ENCODE results near the gene PRKCQ. TPM values are rescaled to one million over a fixed set of nuclear protein-coding genes. Genes with fewer than 3 reads are reported as not detected.

Gene PRKCQ
- total RNA-seq, 1 experiment from 2014 or later, result 9.8 TPM

DNA sequence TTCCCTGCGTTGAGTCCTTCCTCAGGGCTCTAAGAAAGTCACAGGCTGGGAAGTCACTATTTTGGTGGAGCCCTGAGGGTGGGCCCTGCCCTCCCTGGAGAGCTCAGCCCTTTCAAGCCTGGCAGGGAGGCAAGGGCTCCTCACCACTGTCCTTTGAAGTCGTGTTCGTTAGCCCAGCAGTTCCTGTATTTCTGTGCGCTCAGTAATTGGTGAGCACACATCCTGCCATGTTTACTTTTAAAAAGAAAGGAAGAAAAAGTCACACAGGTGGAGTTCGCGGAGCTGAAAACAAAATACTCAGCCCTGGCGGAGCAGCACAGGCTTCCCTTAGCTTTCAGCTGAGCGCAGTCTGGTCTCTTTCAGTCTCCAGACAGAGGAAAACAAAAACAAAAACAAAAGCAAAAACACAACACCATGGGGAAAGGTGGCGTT, 37.1 kb downstream of the PRKCQ start:
- in situ Hi-C loops (cut with HindIII; ENCODE audit: low pct_unique_long_range_greater_than_20kb, low sequenced_read_pairs), result no loop called here
- no peak for DNase-seq (ENCODE audit: low read depth)

DNA sequence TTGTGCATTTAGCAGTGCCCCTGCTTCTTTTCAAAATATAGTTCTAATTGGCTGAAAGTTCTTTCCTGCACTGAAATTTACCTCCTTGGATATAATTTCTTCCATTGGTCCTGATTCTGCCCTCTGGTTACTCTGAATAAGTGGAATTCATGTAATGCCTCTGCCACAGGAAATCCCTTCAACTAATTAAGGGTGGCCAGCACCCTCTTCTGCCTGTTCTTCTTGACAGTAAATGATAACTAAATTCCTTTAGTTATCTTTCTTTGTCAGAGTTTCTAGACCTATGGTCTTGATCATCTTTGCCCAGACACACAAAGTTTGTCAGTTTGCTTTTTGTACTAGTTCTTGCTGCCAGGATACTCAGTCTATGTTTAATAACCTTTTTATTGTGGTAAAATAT, 40.2 kb downstream of the PRKCQ start:
- no peak for DNase-seq (ENCODE audit: low read depth)
- in situ Hi-C loops (cut with HindIII; ENCODE audit: low pct_unique_long_range_greater_than_20kb, low sequenced_read_pairs), result no loop called here

DNA sequence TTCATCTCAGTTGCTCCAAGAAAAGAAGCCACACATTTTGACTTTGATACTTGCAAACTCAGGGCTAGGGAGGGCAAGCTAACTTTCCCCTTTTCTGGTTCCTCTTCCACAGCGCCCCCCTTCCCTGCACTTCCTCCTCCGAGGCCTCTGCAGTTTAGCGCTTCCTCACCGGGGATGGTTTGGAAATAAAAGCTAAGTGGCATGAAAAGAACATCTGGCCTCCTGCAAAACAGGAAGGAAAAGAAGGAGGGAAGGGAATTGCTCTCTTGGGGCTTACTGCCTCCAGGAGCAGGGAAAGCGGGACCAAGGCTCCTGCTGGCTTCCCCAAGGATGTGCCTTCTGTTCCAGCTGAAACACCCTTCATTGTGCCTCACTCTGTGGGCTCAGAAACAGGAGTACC, 42.3 kb downstream of the PRKCQ start:
- in situ Hi-C loops (cut with HindIII; ENCODE audit: low pct_unique_long_range_greater_than_20kb, low sequenced_read_pairs), result no loop called here
- no peak for DNase-seq (ENCODE audit: low read depth)

DNA sequence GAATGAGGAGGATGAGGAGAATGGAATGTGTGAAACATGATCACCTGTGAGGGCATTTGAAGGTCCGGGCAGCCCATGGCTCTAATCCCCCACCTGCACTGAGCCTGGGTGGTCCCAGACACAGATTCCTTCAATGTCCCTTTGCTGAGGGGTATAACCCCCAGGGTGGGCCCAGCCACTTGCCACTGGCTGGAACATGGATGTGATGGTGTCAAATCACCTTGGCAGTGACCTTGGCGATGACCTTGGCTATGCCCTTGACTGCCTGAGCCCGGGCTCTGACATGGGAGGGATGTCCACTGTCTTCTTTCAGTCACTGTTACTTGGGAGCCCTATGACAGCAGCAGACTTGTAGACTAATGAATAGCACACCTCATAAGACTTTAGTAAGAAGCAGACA, 44.0 kb downstream of the PRKCQ start:
- no peak for DNase-seq (ENCODE audit: low read depth)
- in situ Hi-C loops (cut with HindIII; ENCODE audit: low pct_unique_long_range_greater_than_20kb, low sequenced_read_pairs), result no loop called here

DNA sequence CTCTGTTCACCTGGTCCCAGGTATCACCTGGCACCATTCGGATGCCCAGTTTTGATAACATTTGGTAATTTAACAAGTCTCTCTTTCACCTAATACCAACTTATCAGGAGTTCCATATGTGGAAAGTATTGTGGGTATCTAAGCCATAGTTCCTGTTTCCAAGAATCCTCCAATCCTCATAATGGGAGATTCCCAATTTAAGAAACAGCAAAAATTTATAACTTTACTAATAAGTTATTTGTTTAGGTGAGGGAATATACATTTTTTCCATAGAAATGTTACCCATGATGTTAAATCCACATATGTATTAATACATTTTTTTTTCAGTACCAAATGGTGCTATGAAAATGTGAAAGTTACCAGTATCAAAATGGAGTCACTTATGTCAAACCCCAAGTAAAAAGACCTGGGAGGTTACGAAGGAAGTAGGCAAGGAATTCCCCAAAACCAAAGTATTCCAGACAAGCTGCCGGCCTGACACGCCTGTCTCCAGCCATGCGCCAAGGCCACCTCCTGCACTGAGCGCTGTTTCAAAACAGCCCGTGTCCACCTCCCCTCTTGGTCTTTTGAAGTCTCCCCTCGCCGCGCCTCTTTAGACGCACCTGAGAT, 44.8 kb downstream of the PRKCQ start:
- in situ Hi-C loops (cut with HindIII; ENCODE audit: low pct_unique_long_range_greater_than_20kb, low sequenced_read_pairs), result no loop called here

DNA sequence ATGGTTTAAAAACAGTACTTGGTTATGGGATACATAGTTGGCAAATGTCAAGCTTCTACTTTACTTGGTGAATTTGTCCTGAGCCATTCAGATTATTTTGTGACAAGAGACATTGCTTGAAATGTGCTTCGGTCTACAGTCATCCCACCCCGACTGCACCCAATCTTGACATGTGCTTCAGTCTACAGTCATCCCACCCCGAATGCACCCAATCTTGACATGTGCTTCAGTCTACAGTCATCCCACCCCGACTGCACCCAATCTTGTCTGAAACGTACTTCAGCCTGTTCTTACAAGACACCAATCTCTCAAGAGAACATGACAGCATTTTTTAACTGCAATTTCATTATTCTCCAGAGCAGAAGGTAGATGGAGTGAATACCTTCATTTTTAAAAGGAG, 47.8 kb downstream of the PRKCQ start:
- in situ Hi-C loops (cut with HindIII; ENCODE audit: low pct_unique_long_range_greater_than_20kb, low sequenced_read_pairs), result no loop called here
- DNase-seq (ENCODE audit: low read depth), result no peak

More for the DNA sequence above, 44.8 kb downstream of the PRKCQ start:
- DNase-seq (ENCODE audit: low read depth), result no peak

DNA sequence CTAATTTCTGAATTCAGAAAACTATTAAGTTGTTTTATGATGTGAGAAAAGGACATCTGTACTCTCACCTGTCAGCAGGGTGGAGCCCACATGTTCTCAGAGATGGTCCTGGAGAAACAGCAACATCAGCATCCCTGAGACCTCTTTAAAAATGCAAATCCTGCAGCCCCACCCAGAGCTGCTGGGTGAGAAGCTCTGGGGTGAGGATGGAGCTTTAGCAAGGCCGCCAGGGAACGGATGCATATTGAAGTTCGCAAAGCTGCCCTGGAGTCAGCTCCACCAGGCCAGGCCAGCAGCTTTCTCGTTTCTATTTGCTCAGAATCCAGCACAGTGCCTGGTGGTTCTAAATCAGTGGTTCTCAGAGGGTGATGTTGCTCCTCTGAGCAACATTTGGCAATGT, 49.1 kb downstream of the PRKCQ start:
- DNase-seq (ENCODE audit: low read depth), result no peak
- in situ Hi-C loops (cut with HindIII; ENCODE audit: low pct_unique_long_range_greater_than_20kb, low sequenced_read_pairs), result no loop called here

DNA sequence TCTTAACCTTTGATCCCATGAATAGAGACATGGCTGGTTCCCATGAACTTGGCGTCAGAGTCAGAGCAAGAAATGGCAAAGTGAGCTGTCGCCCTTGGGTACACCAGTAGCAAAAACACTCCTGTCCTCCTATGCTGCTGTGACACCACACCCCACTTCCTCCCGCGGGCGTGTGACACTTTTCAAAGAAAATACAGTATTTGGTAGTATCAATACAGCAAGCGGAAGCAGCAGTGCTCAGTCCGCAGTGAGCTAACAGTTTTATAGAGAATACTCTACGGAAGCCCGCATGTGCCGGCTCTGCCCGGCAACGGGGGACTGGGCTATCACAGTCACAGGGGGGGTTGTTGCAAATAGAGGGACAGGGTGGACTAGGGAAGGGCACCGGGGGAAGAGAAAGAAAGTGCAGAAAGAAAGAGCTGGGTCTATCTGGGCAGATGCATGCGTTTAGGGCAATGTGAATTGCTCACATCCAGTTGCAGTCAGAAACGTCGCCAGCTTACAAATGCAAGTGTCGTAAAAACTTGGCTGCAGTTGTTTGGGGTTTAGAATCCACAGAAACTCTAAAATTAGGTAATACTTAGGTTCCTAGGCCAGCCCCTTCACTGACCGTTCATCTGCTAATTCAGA, 49.8 kb downstream of the PRKCQ start:
- in situ Hi-C loops (cut with HindIII; ENCODE audit: low pct_unique_long_range_greater_than_20kb, low sequenced_read_pairs), result no loop called here
- no peak for DNase-seq (ENCODE audit: low read depth)

DNA sequence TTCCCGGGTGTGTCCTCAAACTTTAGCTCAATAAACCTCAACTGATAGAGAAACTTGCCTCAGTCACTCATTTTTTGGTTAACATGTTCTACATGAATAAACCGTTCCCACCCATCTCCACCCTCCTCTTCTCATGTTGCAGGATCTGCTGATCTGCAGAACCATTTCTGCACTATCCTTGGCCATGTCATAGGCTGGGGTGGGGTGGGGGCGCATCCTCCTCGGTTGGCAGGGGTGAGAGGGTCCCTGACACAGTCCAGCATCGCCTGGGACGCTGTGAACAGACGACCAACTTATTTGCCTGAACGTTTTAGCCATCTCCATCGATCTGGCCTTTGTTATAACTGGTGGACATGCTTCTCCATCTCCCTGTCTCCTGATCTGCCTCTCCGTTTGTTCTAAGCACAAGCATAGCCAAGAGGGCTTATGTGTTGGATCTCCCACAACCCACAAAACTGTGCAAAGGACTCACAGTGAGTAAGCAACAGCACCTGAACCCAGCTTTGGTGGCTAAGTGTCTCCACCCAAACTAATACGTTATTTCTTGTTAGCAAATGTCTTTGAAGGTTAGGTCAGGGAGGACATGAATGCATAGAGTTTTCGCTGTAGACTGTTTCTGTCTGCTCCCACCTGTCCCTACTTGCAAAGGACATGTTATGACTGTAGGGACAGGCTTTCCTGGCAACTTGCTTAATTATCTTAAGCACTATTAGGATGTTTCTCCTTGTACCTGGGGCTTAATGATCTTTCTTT, 51.7 kb downstream of the PRKCQ start:
- no peak for DNase-seq (ENCODE audit: low read depth)

DNA sequence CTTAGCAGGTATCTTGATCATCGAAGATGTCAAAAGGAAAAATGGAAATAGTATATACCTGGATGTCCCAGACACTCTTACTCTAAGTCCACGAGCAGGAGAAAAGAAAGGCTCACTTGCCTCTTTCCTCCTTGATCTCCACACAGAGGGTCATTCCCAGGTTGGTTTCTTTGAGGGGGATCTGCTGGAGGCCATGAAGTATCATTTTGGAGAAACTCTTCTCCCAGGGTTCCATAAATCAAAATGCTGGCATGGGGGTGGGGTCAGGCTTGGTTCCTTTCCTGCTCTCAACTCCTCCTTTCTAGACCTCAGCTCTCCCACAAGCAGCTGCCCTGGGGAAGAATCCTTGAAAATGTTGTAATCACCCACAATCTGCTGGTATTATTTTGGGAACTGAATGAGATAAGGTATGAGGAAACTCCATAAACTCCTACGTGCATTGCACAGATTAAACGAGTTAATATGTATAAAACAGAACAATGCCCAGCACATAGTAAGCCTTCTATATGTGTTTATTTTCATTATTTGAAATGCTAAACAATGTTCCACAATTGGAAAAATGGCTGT, 54.4 kb downstream of the PRKCQ start:
- no peak for DNase-seq (ENCODE audit: low read depth)
- in situ Hi-C loops (cut with HindIII; ENCODE audit: low pct_unique_long_range_greater_than_20kb, low sequenced_read_pairs), result no loop called here

More for the DNA sequence above, 51.7 kb downstream of the PRKCQ start:
- in situ Hi-C loops (cut with HindIII; ENCODE audit: low pct_unique_long_range_greater_than_20kb, low sequenced_read_pairs), result no loop called here

DNA sequence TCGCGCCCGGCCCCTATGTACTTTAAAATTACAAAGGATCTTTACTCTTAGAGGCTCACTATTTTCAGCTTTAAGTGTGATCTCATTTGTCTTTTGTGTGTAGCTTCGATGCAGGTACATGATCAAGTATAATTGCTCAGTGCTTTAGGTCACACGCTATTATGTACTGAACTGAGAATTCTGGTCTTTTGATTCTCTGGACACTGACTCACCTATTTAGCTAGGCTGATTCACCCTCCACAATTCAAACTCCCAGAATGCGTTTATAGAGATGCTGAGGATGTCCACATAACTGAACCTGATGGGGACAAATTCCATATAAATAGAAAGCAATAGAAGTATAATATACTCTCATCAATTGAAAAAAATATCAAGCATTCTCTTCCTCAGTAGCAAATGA, 57.8 kb downstream of the PRKCQ start:
- DNase-seq (ENCODE audit: low read depth), result peak; percentile 27
- in situ Hi-C loops (cut with HindIII; ENCODE audit: low pct_unique_long_range_greater_than_20kb, low sequenced_read_pairs), result no loop called here

DNA sequence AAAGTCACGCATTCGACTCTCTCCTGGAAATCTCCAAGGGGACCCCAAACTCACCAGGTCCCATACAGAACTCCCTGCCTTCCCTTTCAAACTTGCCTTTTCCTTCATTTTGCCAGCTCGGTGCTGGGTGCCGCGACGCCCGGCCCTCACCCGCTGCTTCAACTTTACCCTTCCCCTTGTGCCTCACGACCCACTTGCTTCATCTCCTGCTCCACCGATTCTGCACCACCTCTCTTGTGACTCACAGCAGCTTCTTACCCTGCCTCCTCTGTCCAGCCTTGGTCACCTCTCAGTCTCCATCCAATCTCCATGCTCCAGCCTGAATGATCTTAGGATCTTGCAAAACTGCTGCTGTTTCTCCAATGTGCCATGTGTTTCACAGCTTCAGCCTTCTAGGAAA, 59.9 kb downstream of the PRKCQ start:
- in situ Hi-C loops (cut with HindIII; ENCODE audit: low pct_unique_long_range_greater_than_20kb, low sequenced_read_pairs), result no loop called here
- DNase-seq (ENCODE audit: low read depth), result no peak

DNA sequence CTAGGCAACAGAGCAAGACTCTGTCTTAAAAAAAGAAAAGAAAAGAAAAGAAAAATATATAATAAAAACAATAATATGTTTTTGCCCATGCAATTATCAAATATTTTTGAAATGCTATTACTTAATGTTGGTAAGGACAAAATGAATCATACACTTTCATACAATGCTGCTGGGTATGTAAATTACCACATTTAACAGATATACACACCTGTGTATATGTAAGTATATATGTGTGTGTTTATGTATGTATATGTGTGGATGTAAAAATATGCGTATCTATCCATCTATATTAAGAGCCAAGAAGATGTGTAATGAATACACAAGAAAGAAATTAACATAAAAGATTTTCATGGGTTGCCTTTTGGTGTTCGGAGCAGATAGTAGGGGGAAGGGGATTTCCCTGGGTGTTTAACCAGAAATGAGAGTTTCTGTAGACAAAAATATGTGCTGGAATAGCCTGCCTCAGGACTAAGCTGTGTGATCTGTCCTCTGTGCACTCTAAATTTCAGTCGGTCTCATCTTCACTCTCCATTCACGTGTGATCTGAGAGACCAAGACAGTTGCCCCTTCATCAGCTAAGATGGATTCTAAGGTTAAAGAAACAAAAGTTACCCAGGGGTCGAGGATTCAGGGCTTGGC, 61.2 kb downstream of the PRKCQ start:
- DNase-seq (ENCODE audit: low read depth), result no peak
- in situ Hi-C loops (cut with HindIII; ENCODE audit: low pct_unique_long_range_greater_than_20kb, low sequenced_read_pairs), result no loop called here

DNA sequence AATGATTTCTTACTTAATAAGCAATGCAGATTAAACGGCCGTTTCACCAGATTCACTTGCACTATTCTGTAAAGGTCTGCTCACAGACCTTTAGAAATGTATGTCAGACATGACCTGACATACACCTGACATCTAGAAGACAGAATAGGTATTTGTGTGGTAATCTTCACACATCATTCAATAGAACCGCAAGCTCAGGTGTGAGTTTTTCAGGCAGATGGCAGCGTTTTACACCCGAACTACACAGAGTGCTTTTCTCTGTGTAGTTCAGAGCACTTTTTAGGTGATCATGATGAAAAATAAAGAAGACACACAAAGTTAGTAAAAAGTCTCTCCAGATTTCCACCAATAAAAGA, 63.2 kb downstream of the PRKCQ start:
- no peak for DNase-seq (ENCODE audit: low read depth)
- in situ Hi-C loops (cut with HindIII; ENCODE audit: low pct_unique_long_range_greater_than_20kb, low sequenced_read_pairs), result no loop called here

DNA sequence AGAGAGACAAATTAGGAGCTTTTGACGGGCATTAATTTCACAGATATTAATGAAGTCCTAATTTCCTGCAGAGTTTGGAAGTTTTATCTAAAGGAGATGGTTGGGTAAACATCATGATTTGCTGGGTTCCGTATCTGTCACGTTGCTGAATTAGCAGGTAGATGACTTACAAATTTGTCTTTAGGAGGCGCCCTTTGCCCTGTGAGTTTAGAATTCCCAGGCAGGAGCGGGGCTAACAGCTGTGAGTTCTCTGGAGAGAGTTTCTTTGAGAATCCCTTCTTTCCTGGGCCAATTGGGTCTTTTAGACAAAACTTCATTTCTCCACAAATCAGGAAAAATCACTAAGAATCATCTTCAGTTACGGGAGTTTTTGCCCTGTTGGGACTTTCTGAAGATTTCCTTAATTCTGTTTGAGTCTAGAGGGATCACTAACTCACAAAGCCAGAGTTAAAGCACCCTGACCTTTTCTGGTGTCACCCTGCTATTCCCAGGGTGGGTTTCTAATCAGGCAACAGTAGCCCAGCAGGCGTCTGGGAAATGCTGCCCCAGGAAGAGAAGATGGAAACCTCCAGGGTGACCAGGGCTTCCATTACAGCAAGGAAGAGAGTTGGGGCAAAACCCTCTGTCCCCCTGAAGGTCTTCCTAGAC, 63.7 kb downstream of the PRKCQ start:
- in situ Hi-C loops (cut with HindIII; ENCODE audit: low pct_unique_long_range_greater_than_20kb, low sequenced_read_pairs), result no loop called here
- DNase-seq (ENCODE audit: low read depth), result no peak

DNA sequence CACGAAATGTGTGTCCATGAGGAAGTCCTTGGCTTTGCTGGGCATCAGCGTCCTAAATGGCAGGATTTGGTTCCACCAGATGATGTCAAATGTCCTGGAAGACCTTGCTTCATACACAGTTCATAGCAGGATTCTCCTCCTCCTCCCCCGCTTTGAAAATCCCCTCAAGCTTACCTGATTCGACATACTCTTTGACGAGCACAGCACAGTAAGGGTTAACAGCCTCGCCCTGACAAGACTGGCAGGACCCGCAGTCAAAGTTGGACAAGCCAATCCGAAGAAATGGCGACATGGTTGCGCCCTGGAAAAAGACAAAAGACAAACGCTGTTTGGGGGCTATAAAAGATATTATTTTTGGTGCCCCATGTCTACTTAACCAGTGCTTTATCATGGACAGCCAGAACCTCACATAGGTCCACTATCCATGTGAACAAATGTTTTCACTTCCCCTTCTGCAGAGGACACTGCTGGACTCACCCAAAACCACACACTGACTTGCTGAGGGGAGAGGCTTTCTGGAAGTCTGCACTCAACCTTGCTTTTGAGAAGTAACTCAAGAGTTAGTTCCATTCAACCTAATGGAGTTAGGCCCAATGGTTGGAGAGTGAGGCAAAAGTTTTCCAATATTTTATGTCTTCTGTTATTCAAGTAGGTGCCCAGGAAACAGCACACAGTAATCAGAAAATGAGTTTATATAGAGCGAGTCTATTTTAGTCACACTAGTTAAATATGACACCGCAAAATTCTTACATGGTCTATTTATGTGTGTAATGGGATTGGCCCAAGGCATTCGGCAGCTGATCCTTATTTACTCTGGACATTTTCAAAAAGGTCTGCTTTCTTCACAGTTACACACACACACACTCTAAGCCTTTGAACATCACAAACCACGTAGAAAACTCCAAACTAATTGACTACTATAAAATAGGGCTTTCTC, 65.0 kb downstream of the PRKCQ start:
- in situ Hi-C loops (cut with HindIII; ENCODE audit: low pct_unique_long_range_greater_than_20kb, low sequenced_read_pairs), result no loop called here
- no peak for DNase-seq (ENCODE audit: low read depth)

DNA sequence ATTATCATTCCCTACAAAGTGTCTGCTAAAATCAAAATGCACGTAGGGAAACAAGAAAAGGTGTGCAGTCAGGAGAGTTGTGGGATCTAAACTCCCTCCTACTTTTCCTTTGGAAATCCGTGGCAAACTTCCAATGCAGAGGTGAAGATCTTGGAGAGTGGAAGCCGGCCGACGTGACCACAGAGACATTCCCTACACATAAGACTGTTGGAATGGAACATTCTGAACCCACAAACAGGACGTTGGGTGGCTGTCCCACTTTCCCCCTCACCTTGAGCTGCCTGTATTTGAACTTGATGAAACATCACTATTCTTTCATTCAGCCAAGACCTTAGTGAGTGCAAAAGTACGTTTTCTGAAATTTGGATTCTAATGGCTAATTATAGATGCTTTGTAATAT, 65.9 kb downstream of the PRKCQ start:
- in situ Hi-C loops (cut with HindIII; ENCODE audit: low pct_unique_long_range_greater_than_20kb, low sequenced_read_pairs), result no loop called here

DNA sequence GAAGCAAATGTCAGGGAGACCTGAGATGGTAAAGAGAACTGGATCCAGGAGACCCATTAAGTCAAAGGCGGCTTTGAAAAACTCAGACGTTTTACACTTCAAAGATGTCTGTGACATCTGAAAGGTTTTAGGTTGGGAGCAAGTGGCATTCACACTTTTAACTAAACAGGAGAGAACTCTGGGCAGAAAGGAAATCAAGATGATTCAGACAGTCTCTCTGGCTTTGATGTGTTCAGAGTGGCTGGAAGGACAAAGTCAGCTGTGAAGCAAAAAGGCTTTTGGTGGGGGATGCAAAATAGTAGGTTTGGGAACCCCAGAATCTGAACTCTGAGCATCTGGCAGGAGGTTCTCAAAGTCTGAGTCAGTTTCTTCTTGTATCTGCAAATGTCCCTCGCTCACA, 66.6 kb downstream of the PRKCQ start:
- in situ Hi-C loops (cut with HindIII; ENCODE audit: low pct_unique_long_range_greater_than_20kb, low sequenced_read_pairs), result no loop called here
- no peak for DNase-seq (ENCODE audit: low read depth)

More for the DNA sequence above, 65.9 kb downstream of the PRKCQ start:
- DNase-seq (ENCODE audit: low read depth), result no peak
